Cerebellar nuclear complex (tissue), 1 donor: ENCODE measurements around the gene NEK11.
"Not testable (repeated sequence)": the region's sequence is repeated elsewhere in the genome, so short reads cannot be mapped to it uniquely, and the experiment has no call there.

Source experiments
- DNase-seq, 2 experiments: peaks; one replicate each; lab custom pipeline; 2025; lab: John Stamatoyannopoulos, UW

The NEK11 gene

DNA sequence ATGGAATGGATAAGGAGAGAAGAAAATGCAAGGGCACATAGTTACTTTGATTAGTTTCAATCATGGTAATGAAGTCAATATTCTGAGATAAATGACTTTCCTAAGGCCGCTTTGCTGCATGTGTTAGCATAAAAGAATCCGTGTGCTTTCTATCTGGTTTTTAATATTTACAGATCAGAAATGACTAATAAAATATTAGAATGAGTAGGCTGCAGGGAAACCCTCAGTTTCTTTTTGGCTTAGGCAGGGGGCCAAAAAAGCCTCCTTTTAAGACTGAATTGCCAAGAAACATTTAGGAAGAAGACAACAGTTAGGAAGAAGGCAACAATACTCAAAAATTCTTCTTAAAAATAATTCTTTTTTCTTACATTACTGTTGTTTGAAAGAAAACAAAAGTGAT, 11.6 kb downstream of the NEK11 start:
- no peak for DNase-seq

- not testable (repeated sequence) for DNase-seq
These were observed 15.8 kb downstream of the NEK11 start for GRCh38 chr3:131042271-131042985.

DNA sequence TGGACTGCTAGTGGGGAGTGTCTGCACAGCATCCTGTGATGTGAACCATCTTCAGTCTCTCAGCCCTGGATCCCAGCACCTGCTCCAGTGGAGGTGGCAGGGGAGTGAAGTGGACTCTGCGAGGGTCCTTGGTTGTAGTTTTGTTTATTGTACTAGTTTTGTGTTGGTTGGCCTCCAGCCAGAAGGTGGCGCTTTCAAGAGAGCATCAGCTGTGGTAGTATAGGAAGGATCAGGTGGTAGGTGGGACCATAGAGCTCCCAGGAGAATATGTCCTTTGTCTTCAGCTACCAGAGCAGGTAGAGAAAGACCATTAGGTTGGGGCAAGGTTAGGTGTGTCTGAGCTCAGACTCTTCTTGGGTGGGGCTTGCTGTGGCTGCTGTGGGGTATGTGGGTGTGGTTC, 20.9 kb downstream of the NEK11 start:
- DNase-seq, result no peak

DNA sequence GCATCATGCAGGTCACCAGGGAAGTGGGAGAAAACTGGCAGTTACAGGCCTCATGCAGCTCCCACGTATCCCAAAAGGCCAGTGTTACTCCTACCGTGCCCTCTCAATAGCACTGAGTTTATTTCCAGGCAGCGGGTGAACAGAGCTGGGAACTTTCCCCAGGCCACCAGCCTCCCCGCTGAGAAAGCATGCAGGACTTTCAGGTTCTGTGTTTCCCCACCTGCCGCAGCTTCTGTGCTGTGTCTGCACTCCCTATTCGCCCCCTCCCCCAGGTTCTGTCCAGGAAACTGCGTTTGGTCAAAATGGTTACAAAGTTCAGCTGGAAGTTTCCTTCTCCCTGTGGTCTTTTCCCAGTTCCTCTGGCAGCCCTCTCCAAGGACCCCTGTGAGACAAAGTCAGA, 21.4 kb downstream of the NEK11 start:
- no peak for DNase-seq

DNA sequence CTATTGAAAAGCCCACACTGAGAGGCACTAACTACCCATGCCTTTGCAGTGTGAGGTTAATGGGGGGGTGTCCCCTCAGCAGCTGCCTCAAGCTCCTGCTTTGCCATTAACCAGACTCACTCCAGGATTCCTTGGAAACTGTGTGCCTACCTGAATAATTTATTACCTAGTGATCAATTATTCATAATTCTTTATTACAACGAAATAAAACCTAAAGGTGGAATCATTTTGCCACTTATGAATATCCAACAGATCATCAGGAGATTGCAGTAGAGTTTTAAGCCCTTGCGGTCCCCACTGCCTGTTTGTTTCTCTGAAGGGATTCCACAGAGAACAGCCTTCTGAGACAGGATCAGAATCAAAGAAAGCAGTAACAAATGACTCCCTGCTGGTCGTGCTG, 23.3 kb downstream of the NEK11 start:
- DNase-seq, result no peak

GRCh38 chr3:131053043-131053859, 26.6 kb downstream of the NEK11 start:
- DNase-seq, result no peak

DNA sequence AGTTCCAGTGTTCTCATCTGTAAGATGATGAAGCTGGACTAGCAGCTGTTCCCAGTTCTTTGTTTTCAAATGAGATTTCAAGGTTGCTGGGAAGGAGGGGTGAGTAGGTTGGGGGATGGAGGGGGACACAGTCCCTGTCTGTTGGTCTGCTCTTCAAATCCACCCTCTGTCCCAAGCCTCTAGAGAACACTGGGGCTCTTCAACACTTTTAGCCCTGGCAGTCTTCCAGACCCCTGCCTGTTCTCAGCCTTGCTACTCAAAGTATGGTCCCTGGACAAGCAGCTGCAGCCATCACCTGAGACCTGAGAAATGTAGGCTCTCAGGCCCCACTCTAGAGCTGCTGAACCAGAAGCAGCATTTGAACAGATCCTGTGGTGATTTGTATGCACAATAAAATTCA, 41.3 kb downstream of the NEK11 start:
- no peak for DNase-seq

GRCh38 chr3:131072099-131072559, 45.5 kb downstream of the NEK11 start:
- no peak for DNase-seq

- DNase-seq, result no peak
These were observed 46.2 kb downstream of the NEK11 start for GRCh38 chr3:131072845-131073244.

- no peak for DNase-seq
These were observed 49.1 kb downstream of the NEK11 start for GRCh38 chr3:131075632-131076328.

DNA sequence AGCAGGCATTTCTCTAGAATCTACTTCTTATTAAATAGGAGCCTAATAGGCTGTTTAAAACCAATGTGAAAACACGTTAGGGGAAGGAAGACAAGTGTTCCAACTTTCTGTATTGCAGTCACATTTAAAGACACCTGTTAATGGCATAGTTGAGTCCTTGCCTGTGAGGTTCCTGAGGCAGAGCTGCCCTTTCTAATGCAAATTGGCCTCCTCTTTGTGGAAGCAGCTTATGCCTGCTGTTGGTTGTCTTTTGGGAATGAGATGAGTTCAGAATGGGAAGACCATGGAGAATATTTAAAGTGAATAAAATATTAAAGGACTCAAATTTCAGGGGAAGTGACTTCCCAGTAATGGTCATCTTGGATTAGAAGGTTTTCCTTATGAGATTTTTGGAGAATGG, 51.2 kb downstream of the NEK11 start:
- DNase-seq, result no peak

DNA sequence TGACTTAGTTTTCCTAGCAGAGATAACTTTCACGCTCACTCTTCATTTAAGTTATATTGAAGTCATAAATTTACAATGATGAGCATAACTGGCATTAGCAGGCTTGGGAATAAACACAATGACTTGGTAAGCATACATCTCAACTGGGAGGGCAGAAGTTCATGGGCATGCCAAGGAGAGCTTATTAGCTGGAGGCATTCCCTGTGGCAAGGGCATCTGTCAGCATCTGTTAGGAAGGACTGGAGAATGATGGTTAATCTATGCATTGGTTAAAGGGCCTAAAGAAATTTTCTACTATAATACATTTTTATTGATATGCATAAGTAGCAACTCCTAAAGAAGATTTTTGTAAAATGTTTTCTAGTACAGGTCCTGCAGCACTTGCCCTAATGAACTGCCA, 52.4 kb downstream of the NEK11 start:
- DNase-seq, result no peak

- DNase-seq, result no peak
These were observed 54.5 kb downstream of the NEK11 start for GRCh38 chr3:131081224-131081623.

DNA sequence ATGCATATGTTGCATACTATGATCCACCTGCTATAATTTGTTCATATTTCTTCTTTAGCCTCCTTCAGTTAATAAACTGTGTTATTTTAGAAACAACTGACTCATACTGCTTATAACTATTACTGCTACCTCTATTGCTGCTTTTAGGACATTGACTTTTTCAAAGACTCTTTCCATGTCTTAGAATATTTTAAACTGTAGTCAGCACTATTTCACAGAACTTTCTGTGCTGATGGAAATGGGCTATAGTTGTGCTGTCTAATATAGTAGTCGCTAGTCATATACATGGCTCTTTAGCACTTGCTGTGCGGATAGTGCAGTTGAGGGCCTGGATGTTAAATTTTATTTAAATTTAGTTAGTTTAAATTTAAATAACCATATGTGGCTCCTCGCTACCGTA, 55.6 kb downstream of the NEK11 start:
- no peak for DNase-seq

DNA sequence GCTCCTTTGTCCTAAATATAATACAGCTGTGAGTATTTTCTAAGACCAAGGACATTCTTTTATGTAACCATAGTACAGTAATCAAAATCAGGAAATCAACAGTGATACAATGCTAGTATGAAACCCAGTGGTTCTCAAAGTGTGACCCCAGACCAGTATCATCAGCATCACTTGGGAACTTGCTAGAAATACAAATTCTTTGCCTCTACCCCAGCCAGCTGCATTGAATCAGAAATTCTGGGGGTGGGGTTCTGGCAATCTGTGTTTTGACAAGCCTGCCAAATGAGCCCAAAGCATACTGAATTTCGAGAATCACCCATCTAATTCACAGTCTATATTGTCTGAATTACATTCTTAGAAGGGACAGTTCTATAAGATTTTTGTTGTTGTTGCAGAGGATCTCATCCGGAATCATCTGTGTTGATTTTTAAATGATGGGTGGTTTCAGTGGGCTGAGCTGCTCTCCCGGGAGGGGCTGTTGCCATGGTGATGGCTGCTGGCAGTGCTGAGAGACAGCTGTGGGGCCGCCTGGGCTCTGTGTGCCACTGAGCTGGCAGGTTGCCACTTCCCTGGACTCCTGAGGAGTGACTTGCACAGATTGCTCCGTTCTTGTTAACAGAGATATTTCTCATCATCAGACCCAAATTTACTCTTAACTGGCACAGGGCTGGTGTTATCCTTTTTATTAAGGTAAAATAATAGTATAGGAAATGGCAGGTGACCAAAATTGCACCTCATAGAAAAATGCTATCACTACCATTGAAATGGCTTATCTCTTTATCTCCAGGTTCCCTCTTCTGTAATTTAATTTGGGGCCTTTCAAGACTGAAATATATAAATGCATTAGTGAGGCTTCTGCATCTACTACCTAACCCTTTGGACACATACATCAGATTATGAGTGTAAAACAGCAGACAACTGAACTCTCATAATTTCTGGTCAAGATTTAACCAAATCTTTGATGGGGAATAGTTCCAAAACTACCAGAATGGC, 56.5 kb downstream of the NEK11 start:
- peak in 1 of 2 experiments; percentile 54 for DNase-seq

DNA sequence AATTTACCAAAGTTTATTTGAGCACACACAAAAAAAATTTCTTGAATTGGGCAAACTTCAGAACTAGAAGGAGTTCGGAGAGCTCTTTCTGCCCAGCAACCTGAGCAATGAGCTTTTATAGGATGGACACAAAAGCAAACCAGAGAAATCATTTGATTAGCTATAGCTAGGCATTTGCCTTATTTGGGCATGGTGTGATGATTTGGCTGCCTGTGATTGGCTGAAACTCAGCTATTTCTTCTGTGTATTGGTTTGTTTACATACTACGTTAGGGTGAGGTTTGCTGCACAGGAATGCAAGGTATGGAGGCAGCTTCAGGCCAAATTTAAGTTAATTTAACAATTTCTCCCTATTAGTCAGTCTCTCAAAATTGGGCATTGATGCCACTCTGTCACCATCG, 65.1 kb downstream of the NEK11 start:
- DNase-seq, result no peak

DNA sequence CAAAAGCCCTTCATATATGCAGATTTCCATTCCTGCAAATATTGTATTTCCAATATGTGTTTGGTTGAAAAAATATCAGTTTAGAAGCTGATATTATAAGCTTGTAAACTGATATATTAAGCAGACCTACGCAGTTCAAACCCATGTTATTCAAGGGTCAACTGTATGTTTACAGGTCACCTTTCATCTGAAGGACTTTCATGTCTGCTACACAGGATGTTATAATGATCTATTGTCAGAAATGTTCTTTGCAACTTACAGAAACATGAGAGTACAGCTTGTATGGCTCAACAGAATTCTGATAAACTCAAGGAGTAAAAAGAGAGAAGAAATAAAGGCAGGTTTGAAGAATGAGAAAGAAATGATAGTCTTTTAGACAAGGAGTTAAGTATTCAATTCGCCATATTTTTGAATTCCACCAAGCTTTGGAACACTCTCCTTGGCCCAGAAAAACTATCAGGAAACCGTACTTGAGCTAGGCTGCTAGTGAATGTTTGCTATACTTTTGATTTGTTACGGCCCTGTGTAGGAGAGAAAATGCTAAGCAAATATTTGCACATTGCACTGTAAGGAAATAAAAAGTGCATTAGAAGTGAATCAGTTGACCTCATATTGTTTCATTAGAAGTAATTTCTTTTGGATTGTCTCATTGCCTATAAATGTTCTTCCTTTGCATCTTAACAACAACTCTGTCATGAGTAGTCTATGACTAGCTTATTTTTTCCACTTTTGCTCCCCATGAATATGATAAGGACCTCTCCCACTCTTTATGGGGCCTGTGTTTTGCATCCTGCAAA, 81.2 kb downstream of the NEK11 start:
- DNase-seq, result no peak

DNA sequence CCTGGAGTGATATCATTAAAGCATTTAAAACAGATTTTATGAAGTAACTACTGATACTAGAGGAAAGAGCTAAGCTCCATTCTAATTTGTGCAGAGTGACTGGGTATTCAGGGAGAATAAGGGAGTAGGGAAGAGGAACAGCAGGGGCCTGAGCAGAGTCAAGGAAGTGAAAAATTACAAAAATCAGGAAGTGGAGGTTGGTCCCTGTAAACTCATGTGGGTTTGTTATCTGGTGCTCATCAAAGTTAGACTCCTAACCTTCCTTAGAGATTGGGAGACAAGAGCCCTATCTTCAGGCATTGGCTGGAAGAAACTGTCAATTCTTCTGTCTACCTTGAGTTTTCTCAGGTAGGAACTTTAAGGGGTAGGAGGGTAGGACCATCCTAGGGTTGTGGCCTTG, 82.5 kb downstream of the NEK11 start:
- no peak for DNase-seq

DNA sequence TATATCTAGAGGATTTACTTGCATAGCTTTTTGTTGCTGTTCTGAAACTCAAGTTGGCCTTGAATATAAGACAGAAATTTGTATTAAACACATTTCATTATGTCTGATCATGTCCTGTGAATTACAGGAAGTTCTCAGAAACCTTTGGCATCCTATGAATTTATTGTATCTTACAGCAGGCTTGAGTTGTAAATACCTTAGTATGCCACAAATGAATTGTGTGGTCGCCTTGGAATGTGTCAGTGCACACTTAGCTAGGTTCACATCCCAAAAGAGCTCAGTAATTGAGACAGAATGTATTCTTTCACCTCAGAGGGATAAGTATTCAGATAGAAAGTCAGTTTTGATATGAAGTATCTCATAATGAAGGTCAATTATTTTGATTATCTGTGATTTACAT, 83.4 kb downstream of the NEK11 start:
- no peak for DNase-seq

DNA sequence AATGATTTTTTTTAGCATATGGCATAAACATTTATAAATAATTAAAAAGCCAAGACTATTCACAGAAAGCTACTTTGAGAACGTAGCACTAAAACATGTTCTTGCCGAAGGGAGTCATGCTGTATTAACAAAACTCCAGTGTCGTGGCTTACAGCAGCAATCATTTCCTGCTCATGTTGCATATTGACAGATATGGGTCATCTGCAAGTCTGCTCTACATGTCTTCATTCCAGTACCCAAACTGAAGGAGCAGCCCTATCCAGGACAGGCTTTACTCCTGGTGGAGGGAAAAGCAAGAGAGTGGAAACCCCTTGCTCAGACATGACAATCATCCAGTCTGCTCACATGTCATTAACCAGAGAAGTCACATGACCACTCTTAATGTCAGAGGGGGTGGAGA, 87.6 kb downstream of the NEK11 start:
- no peak for DNase-seq

- DNase-seq, result no peak
These were observed 99.0 kb downstream of the NEK11 start for GRCh38 chr3:131125684-131126083.
